Upper lobe of left lung (tissue), 6 donors: ENCODE results near the gene TUBB4B. TPM values are rescaled to one million over a fixed set of nuclear protein-coding genes. Genes with fewer than 3 reads are reported as not detected.
A peak's percentile ranks its signal among the peaks of the same experiment; 100 is the strongest.

Source experiments
- ATAC-seq, 2 donors: fragments of 200-7000 bp; cut with Tn5 transposase; one replicate each; pipeline ENCODE4 v1.9.1; 2022; ENCODE audit warnings: mild to moderate bottlenecking in 2 of 2, moderate library complexity in 2 of 2; ENCODE audit not compliant: low FRiP score in 2 of 2
- DNase-seq, 2 donors: peaks; one replicate each; pipeline ENCODE4 v3.0.0-alpha.2; 2019 to 2020
- H3K27ac ChIP-seq, 4 donors: fragments of 200-600 bp; sonication (generic); one replicate each; pipeline ENCODE4 v1.5.1; 2016 to 2019
- H3K27me3 ChIP-seq, 4 donors: fragments of 200-600 bp; sonication (generic); one replicate each; pipeline ENCODE4 v1.5.1; 2017 to 2019
- H3K36me3 ChIP-seq, 4 donors: fragments of 200-600 bp; sonication (generic); one replicate each; pipeline ENCODE4 v1.5.1; 2016 to 2019
- H3K4me1 ChIP-seq, 4 donors: fragments of 200-600 bp; sonication (generic); one replicate each; pipeline ENCODE4 v1.5.1; 2018 to 2019
- H3K4me3 ChIP-seq, 4 donors: fragments of 200-600 bp; sonication (generic); one replicate each; pipeline ENCODE4 v1.5.1; 2017 to 2019; ENCODE audit warnings: mild to moderate bottlenecking in 2 of 4, moderate library complexity in 1 of 4
- H3K9me3 ChIP-seq, 4 donors: fragments of 200-600 bp; sonication (generic); one replicate each; pipeline ENCODE4 v1.5.1; 2018 to 2019
- CTCF ChIP-seq, 6 experiments: fragments of 450-650 bp in 4 of 6; fragments of 200-600 bp in 2 of 6; sonication (generic) in 2 of 6; IDR thresholded peaks; one replicate each; pipeline ENCODE4 v1.5.1; 2016 to 2019; ENCODE audit warnings: antibody characterized with exemption in 6 of 6
- EP300 ChIP-seq, 4 donors: sonication (generic); formaldehyde crosslinking; IDR thresholded peaks; one replicate each; pipeline ENCODE4 v1.5.1; 2017; ENCODE audit warnings: antibody characterized with exemption in 4 of 4, control low read depth in 2 of 4
- POLR2A ChIP-seq, 4 donors: fragments of 450-650 bp; IDR thresholded peaks; one replicate each; pipeline ENCODE4 v1.5.1; 2016 to 2017; ENCODE audit warnings: antibody characterized with exemption in 4 of 4, mild to moderate bottlenecking in 2 of 4
- POLR2AphosphoS5 ChIP-seq, 2 donors: sonication (generic); formaldehyde crosslinking; IDR thresholded peaks; one replicate each; pipeline ENCODE4 v1.5.1; 2017; ENCODE audit warnings: antibody characterized with exemption in 2 of 2
- WGBS, 2 donors: methylation state at CpG; one replicate each; pipeline ENCODE4 v1.1.5; 2017 to 2018; 5-methylcytosine and 5-hydroxymethylcytosine counted together
- total RNA-seq, 6 donors: library from RNA; depleted of rRNA in 4 of 6; stranded (reverse); fragments of >200 nt in 4 of 6; gene quantifications; one replicate each; pipeline versions ENCODE4 v1.1.0 to v1.2.1, GENCODE V29; 2016 to 2021
- donor health status: DM: no; HTN: no; CAD: no; lungs with moderate emphysema.
- donor health status: DM: no; HTN: yes; CAD: no; lungs with severe emphysema.

Gene TUBB4B
- total RNA-seq, 6 donors from 2014 or later, result 120 to 539 (median 227) TPM

DNA sequence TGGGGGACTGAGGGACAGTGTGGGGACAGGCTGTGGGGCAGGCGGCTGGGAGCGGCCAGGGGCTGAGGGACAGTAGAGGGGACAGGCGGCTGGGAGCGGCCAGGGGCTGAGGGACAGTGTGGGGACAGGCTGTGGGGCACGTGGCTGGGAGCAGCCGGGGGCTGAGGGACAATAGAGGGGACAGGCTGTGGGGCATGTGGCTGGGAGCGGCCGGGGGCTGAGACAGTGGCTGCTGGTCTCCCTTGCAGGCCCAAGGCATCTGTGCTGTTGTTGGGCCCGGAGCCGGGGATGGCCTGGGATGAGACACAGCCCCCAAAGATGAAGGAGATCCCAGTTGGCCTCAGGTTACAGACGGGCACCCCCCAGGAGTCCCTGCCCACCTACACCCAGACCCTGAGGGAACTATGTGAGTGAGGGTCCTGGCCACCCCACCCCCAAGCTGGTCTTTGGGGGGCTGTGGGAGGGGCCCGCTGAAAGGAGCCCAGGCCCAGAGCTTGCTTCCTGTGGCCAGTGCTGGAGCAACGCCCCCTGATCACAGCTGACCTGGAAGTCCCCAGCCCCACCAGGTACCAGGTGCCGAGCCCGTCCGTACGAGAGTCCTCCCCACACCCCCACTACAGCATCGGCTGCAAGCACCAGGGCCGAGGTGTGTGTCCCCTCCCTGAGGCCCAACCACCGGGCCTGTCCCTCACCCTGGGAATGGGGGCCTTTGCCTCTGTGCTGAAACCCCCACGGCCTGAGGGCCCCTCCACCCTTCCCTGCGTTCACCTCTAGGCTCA is 10.6 kb downstream of the TUBB4B start:
- Histone ChIP-seq H3K4me3 (no peak overlapping the region), H3K27me3 (no peaks in the 10 kb centered on the region), H3K27ac (no peak overlapping the region), H3K9me3 (no peaks in the 10 kb centered on the region), H3K4me1 (peaks cover 18 to 35% (median 24%) of the 10 kb centered on the region in 4 donors), H3K36me3 (peaks cover 0 to 5% (median 3%) of the 10 kb centered on the region in 4 donors)
- DNase-seq (peak in 1 of 2 donors; percentile 74), ATAC-seq (no peak)
- TF ChIP-seq EP300 (IDR thresholded peaks at IDR 0.05), result no peak
- TF ChIP-seq POLR2AphosphoS5 (IDR thresholded peaks at IDR 0.05), result no peak
- TF ChIP-seq POLR2A (IDR thresholded peaks at IDR 0.05), result no peak
- TF ChIP-seq CTCF (IDR thresholded peaks at IDR 0.05), result no peak
- WGBS, 2 donors, result 88 to 92% methylated on average over 11 to 22 of the region's 22 CpGs

GRCh38 chr9:137252555-137253506 is 11.7 kb downstream of the TUBB4B start:
- TF ChIP-seq POLR2A (IDR thresholded peaks at IDR 0.05) (no peak), POLR2AphosphoS5 (IDR thresholded peaks at IDR 0.05) (no peak), EP300 (IDR thresholded peaks at IDR 0.05) (no peak), CTCF (IDR thresholded peaks at IDR 0.05) (no peak)
- Histone ChIP-seq H3K27ac (no peak overlapping the region), H3K27me3 (no peaks in the 10 kb centered on the region), H3K4me3 (no peak overlapping the region), H3K36me3 (peaks cover 0 to 14% (median 9%) of the 10 kb centered on the region in 4 donors), H3K9me3 (no peaks in the 10 kb centered on the region), H3K4me1 (peaks cover 23 to 34% (median 25%) of the 10 kb centered on the region in 4 donors)
- WGBS, 2 donors, result 91 to 98% methylated on average over 17 to 33 of the region's 35 CpGs
- DNase-seq, result peak in 1 of 2 donors; percentile 80
- ATAC-seq, result no peak

DNA sequence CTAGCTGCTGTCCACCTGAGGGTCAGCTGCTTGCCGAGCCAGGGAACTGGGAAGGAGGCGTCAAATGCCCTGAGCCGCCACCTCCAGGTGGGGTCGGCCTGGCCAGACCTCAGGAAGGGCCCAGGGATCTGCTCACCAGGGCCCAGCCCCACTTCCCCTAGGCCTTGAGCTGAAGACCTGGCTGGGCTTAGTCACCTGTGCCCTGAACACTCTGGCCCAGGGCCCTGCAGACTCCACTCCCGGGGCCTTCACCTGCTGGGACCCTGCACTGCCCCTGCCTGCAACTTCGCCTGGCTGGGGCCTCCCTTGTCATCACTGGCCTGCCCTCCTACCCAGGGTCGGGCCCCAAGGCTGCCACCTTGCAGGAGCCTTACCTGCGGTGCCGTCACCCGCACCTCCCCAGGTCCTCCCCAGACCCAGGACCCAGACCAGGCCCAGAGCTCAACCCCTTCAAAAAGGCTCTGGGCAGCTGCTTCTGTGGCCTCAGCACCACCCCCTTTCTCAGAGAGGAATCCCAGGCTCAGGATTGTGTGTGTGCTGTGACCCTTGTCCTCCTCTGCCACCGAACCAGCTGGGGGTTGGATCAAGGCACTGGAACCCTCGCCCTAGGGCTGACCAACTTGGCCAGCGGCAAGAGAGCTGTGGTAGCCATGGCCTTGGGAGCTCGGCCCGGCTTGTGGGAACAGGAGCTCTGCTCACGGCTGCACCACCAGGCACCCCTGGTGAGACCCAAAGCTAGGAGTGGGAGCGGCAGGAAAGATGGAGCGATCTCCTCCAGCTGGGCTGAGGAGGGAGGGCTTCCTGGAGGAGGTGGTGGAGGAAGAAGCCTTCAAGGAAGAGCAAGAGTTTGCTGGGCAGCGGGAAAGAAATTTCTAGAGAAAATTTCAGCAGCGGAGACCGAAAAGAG is 12.9 kb downstream of the TUBB4B start:
- H3K27ac ChIP-seq, result peak overlapping the region; percentile 57 to 92 (median 80)
- H3K36me3 ChIP-seq, result peaks cover 2 to 23% (median 15%) of the 10 kb centered on the region in 4 donors
- peak overlapping the region; percentile 64 to 100 (median 100) for H3K4me3 ChIP-seq
- ATAC-seq, result no peak
- no peaks in the 10 kb centered on the region for H3K9me3 ChIP-seq
- TF ChIP-seq CTCF (IDR thresholded peaks at IDR 0.05) (no peak), POLR2AphosphoS5 (IDR thresholded peaks at IDR 0.05) (no peak), EP300 (IDR thresholded peaks at IDR 0.05) (no peak), POLR2A (IDR thresholded peaks at IDR 0.05) (no peak)
- H3K27me3 ChIP-seq, result no peaks in the 10 kb centered on the region
- H3K4me1 ChIP-seq, result peaks cover 23 to 30% (median 25%) of the 10 kb centered on the region in 4 donors
- WGBS, 2 donors, result 53 to 68% methylated on average over 6 to 21 of the region's 21 CpGs
- peak in 1 of 2 donors; percentile 71 for DNase-seq
